NCI-H524 treated with DMSO at 0.1 percent for 48 hours (cell line): Measurements from ENCODE around the gene NR2C1.

ENCODE experiments used
- DNase-seq: peaks from one replicate; lab custom pipeline; 2025; lab: John Stamatoyannopoulos, UW

The NR2C1 gene

GRCh38 chr12:95083938-95084337, 10.5 kb upstream of the NR2C1 start:
- no peak for DNase-seq

GRCh38 chr12:95083471-95083870, 10.1 kb upstream of the NR2C1 start:
- DNase-seq: no peak

GRCh38 chr12:95077341-95077740, 3.9 kb upstream of the NR2C1 start:
- DNase-seq: no peak

- DNase-seq: no peak
Observed at GRCh38 chr12:95074766-95075165, 1.3 kb upstream of the NR2C1 start.

GRCh38 chr12:95073698-95074520, 491 bp upstream of the NR2C1 start:
- no peak for DNase-seq

- DNase-seq: no peak
Observed at GRCh38 chr12:95070378-95070777, 3.0 kb downstream of the NR2C1 start.

- no peak for DNase-seq
Observed at GRCh38 chr12:95066091-95066855, 7.1 kb downstream of the NR2C1 start.

GRCh38 chr12:95060951-95061350, 12.5 kb downstream of the NR2C1 start:
- DNase-seq: no peak

GRCh38 chr12:95059984-95060383, 13.4 kb downstream of the NR2C1 start:
- DNase-seq: no peak

GRCh38 chr12:95057424-95057823, 16.0 kb downstream of the NR2C1 start:
- DNase-seq: no peak

GRCh38 chr12:95055057-95055456, 18.4 kb downstream of the NR2C1 start:
- DNase-seq: no peak

- no peak for DNase-seq
Observed at GRCh38 chr12:95054206-95054605, 19.2 kb downstream of the NR2C1 start.

- DNase-seq: no peak
Observed at GRCh38 chr12:95051241-95051640, 22.2 kb downstream of the NR2C1 start.

- no peak for DNase-seq
Observed at GRCh38 chr12:95037906-95038305, 35.5 kb downstream of the NR2C1 start.

- no peak for DNase-seq
Observed at GRCh38 chr12:95034750-95035149, 38.7 kb downstream of the NR2C1 start.

GRCh38 chr12:95022477-95022876, 50.9 kb downstream of the NR2C1 start:
- no peak for DNase-seq

GRCh38 chr12:95017482-95017881, 55.9 kb downstream of the NR2C1 start:
- DNase-seq: no peak

- no peak for DNase-seq
Observed at GRCh38 chr12:95016120-95016519, 57.3 kb downstream of the NR2C1 start.

- no peak for DNase-seq
Observed at GRCh38 chr12:95014554-95014953, 58.9 kb downstream of the NR2C1 start.

- DNase-seq: no peak
Observed at GRCh38 chr12:95006206-95006605, 67.2 kb downstream of the NR2C1 start.

GRCh38 chr12:95004610-95005009, 68.8 kb downstream of the NR2C1 start:
- no peak for DNase-seq

GRCh38 chr12:95003921-95004272, 69.5 kb downstream of the NR2C1 start:
- no peak for DNase-seq

- DNase-seq: peak; percentile 69
Observed at GRCh38 chr12:95003213-95003920, 70.1 kb downstream of the NR2C1 start, which contains the start of gene NDUFA12. Gene NDUFA12 (minus strand): TSS chr12:95003697. CDS start chr12:95003680, 17 bp downstream.
